Dendritic cell treated with granulocyte-macrophage colony-stimulating factor and Interleukin-4, amounts not matched to agents 40 ng/mL and 50 ng/mL, for 4 days (primary cell): ENCODE measurements around the gene SLX9.
"Not testable (repeated sequence)": the region's sequence is repeated elsewhere in the genome, so short reads cannot be mapped to it uniquely, and the experiment has no call there.

Experiments
- H3K27ac Mint-ChIP-seq: one replicate; pipeline ENCODE4 v1.8.0; 2022; ENCODE audit warnings: mild to moderate bottlenecking, mixed read lengths
- H3K27me3 Mint-ChIP-seq: one replicate; pipeline ENCODE4 v1.8.0; 2022; ENCODE audit warnings: mild to moderate bottlenecking, mixed read lengths
- H3K36me3 Mint-ChIP-seq: one replicate; pipeline ENCODE4 v1.8.0; 2022; ENCODE audit warnings: low read depth, mixed read lengths
- H3K4me1 Mint-ChIP-seq: one replicate; pipeline ENCODE4 v1.8.0; 2022; ENCODE audit warnings: low read depth, mixed read lengths
- H3K4me3 Mint-ChIP-seq: one replicate; pipeline ENCODE4 v1.8.0; 2022; ENCODE audit warnings: mild to moderate bottlenecking, moderate library complexity, mixed read lengths
- H3K9me3 Mint-ChIP-seq: one replicate; pipeline ENCODE4 v1.8.0; 2022; ENCODE audit warnings: mixed read lengths
- intact Hi-C: fragments of 100-400 bp; cut with micrococcal nuclease; formaldehyde crosslinking; loops from one replicate; pipeline ENCODE4 v1.15.0; 2022

The SLX9 gene

DNA sequence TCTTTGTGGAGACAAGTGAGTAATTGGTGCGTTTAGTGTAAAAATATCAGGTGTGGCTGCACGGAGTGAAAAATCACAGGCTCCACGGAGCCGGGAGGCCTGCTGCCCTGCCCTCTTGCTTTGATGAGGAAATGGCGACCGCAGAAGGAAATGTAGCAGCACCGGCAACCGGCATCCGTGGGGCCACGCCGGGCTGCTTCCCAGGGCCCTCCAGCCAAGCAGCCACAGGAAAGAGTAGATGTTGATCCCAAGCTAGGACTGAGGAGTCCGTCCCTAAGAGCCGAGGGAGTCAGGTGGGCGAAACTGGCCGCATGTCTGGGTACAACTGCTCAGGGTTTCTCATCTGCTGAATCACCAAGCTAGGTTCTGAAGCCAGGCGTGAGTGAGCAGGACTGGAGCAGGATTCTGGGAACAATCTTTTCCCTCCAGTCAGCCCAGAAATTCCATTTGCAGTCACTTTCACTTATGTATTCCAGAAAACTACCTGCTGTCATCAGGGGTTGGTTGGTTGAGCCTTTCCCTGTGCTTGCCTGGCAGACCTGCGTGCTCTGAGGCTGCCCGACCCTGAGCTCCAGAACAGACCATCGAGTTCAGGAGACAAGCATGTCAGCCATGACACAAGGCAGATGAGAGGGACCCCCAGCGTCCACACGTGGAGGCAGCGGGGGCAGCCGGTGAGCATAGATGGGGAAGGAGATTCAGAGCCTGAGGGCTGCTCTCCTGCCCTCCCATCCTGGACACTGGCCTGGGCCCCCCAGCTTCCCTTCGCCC lies 13.3 kb upstream of the SLX9 start:
- no peaks in the 10 kb centered on the region for H3K27me3 Mint-ChIP-seq
- intact Hi-C loops, result loop anchor here (5.0 kb wide), 2 partner anchors 44 to 124 kb away; partner anchors contain the start of gene UBE2G2
- H3K36me3 Mint-ChIP-seq, result peaks cover 10% of the 10 kb centered on the region
- peak overlapping the region; percentile 80 for H3K4me3 Mint-ChIP-seq
- peaks cover 94% of the 10 kb centered on the region for H3K4me1 Mint-ChIP-seq
- peak overlapping the region; percentile 86 for H3K27ac Mint-ChIP-seq
- no peaks in the 10 kb centered on the region for H3K9me3 Mint-ChIP-seq

DNA sequence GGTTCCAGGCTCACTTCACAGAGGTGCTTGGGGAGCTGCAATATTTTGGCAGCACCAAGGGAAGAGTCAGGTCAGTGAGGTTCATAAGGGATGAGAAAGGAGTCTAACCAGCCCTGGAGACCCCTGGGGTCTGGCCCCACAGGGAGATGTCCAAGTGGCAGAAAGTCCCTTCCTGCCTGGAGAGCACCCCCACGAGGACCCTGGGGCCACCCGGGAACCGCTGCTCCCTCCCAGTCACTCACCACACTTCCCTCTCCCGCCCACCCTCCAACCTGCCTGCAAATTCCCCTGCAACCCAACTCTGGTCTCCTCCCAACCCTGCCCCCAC lies 12.6 kb upstream of the SLX9 start:
- Mint-ChIP-seq H3K36me3 (peaks cover 9% of the 10 kb centered on the region), H3K9me3 (no peaks in the 10 kb centered on the region), H3K27ac (peak overlapping the region; percentile 86), H3K4me1 (peaks cover 87% of the 10 kb centered on the region), H3K27me3 (no peaks in the 10 kb centered on the region), H3K4me3 (peak overlapping the region; percentile 80)
- intact Hi-C loops, result loop anchor here (5.0 kb wide), 2 partner anchors 45 to 125 kb away; partner anchors contain the start of gene UBE2G2

GRCh38 chr21:44927587-44928461 lies 12.0 kb upstream of the SLX9 start:
- H3K27me3 Mint-ChIP-seq, result no peaks in the 10 kb centered on the region
- peaks cover 9% of the 10 kb centered on the region for H3K36me3 Mint-ChIP-seq
- H3K27ac Mint-ChIP-seq, result peak overlapping the region; percentile 86
- H3K4me3 Mint-ChIP-seq, result peak overlapping the region; percentile 80
- H3K4me1 Mint-ChIP-seq, result peaks cover 83% of the 10 kb centered on the region
- no peaks in the 10 kb centered on the region for H3K9me3 Mint-ChIP-seq
- intact Hi-C loops, result loop anchor here (5.0 kb wide), 2 partner anchors 46 to 126 kb away; partner anchors contain the start of gene UBE2G2

DNA sequence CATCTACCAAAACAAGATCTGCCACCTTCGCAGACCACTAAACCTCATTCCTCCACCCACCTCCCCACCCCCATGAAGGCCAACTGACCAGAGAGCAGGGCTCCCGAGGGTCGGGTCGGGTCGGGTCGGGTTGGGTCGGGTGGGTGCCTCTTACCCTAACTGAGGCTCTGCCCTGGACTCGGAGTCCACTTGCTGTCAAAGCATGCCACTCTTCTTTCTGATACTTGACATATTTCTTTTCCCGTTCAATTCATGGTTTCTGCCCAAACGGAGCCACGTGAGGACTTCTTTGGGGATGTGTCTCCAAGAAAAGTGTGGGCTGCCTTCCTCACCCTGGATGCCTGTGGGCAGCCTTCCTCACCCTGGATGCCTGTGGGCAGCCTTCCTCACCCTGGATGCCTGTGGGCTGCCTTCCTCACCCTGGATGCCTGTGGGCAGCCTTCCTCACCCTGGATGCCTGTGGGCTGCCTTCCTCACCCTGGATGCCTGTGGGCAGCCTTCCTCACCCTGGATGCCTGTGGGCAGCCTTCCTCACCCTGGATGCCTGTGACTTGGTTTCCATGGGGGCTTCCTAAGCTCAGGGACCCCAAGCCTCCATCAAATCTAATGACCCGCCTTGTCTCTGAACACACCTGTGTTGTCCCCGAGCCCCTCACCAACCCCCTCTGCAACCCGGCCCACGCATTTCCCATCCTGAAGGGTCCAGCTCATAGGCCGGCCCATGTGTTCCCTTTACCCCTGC lies 11.2 kb upstream of the SLX9 start:
- H3K27me3 Mint-ChIP-seq, H3K9me3 Mint-ChIP-seq, H3K36me3 Mint-ChIP-seq: not testable (repeated sequence)
- peaks cover 85% of the 10 kb centered on the region for H3K4me1 Mint-ChIP-seq
- intact Hi-C loops, result loop anchor here (5.0 kb wide), 2 partner anchors 46 to 126 kb away; partner anchors contain the start of gene UBE2G2
- peak overlapping the region; percentile 80 for H3K4me3 Mint-ChIP-seq
- H3K27ac Mint-ChIP-seq, result peak overlapping the region; percentile 86

DNA sequence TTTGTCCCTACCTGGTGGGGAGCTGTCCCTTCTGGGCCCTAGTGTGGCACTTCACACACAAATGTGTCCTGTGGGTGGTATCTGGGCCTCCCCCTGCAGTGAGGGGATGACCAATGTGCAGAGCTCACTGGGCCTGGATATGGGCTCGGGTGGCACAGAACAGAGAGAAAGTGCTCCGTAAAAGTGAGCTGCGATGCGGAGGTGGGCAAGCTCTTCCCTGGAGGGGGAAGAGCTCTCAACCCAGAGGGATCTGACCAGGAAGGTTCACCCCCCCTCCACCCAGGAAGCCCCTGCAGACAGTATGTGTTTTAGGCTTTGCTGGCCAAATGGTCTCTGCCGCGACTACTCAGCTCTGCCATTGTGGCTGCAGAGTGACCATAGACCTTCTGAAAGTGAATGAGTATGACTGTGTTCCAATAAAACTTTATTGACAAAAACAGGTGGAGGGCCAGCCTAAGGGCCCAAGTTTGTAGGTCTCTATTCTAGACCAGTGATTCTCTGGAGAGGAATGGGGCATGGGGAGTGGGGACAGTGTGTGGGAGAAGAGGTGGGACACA lies 10.5 kb upstream of the SLX9 start:
- H3K4me1 Mint-ChIP-seq, result peaks cover 85% of the 10 kb centered on the region
- peaks cover 13% of the 10 kb centered on the region for H3K36me3 Mint-ChIP-seq

DNA sequence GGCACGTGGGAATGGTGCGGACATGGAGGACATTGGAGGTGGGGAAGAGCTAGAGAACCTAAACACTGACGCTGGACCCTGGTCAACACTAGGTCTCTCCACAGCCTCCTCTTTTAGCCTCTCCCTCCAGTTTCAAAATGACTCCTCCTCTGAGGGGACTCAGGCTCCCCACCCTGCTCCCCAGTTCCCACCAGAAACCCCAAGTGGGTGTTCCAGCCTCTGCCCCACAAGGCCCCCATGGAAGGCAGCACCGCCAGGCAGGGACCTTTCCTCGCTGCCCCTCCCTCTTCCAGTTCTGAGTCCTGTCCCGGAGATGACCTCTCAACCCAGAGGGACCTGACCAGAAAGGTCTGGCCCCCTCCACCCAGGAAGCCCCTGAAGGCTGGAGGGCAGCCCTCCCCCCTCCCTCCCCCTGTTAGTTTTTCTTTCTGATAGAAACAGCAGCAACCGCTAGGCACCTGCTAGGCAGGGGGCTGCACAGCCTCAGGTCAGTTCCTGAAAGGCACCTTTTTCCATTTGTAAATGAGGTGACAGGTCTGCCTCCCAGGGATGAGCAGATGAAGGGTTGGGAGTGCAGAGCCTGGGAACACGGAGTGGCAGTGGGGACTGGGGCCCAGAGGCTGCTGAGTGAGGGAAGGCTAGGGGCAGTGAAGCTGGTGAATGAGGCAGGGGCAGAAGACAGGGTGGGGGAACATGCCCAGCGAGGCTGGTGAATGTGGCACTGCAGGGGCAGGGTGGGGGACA lies 9.9 kb upstream of the SLX9 start:
- intact Hi-C loops, result loop anchor here (5.0 kb wide), 3 partner anchors 33 to 128 kb away; partner anchors contain the start of gene UBE2G2
- H3K9me3 Mint-ChIP-seq, result no peaks in the 10 kb centered on the region
- peak overlapping the region; percentile 53 for H3K4me3 Mint-ChIP-seq
- peaks cover 19% of the 10 kb centered on the region for H3K36me3 Mint-ChIP-seq
- H3K4me1 Mint-ChIP-seq, result peaks cover 85% of the 10 kb centered on the region
- H3K27me3 Mint-ChIP-seq, result no peaks in the 10 kb centered on the region
- H3K27ac Mint-ChIP-seq, result peak overlapping the region; percentile 86

More for the DNA sequence above, 10.5 kb upstream of the SLX9 start:
- Mint-ChIP-seq H3K27ac (peak overlapping the region; percentile 86), H3K27me3 (no peaks in the 10 kb centered on the region), H3K4me3 (peak overlapping the region; percentile 68), H3K9me3 (no peaks in the 10 kb centered on the region)
- intact Hi-C loops, result loop anchor here (5.0 kb wide), 2 partner anchors 47 to 127 kb away; partner anchors contain the start of gene UBE2G2

GRCh38 chr21:44930543-44930981 lies 9.3 kb upstream of the SLX9 start:
- peaks cover 20% of the 10 kb centered on the region for H3K36me3 Mint-ChIP-seq
- H3K4me3 Mint-ChIP-seq, result peak overlapping the region; percentile 69
- intact Hi-C loops, result loop anchor here (5.0 kb wide), 1 partner anchor 33 kb away; no protein-coding TSS in a partner anchor
- peaks cover 81% of the 10 kb centered on the region for H3K4me1 Mint-ChIP-seq
- no peaks in the 10 kb centered on the region for H3K9me3 Mint-ChIP-seq
- peak overlapping the region; percentile 86 for H3K27ac Mint-ChIP-seq
- no peaks in the 10 kb centered on the region for H3K27me3 Mint-ChIP-seq

GRCh38 chr21:44931137-44931500 lies 8.7 kb upstream of the SLX9 start:
- peaks cover 20% of the 10 kb centered on the region for H3K36me3 Mint-ChIP-seq
- intact Hi-C loops, result loop anchor here (5.0 kb wide), 1 partner anchor 34 kb away; no protein-coding TSS in a partner anchor
- H3K27ac Mint-ChIP-seq, result peak overlapping the region; percentile 86
- H3K4me1 Mint-ChIP-seq, result peaks cover 81% of the 10 kb centered on the region
- no peaks in the 10 kb centered on the region for H3K9me3 Mint-ChIP-seq
- no peaks in the 10 kb centered on the region for H3K27me3 Mint-ChIP-seq
- H3K4me3 Mint-ChIP-seq, result peak overlapping the region; percentile 69

DNA sequence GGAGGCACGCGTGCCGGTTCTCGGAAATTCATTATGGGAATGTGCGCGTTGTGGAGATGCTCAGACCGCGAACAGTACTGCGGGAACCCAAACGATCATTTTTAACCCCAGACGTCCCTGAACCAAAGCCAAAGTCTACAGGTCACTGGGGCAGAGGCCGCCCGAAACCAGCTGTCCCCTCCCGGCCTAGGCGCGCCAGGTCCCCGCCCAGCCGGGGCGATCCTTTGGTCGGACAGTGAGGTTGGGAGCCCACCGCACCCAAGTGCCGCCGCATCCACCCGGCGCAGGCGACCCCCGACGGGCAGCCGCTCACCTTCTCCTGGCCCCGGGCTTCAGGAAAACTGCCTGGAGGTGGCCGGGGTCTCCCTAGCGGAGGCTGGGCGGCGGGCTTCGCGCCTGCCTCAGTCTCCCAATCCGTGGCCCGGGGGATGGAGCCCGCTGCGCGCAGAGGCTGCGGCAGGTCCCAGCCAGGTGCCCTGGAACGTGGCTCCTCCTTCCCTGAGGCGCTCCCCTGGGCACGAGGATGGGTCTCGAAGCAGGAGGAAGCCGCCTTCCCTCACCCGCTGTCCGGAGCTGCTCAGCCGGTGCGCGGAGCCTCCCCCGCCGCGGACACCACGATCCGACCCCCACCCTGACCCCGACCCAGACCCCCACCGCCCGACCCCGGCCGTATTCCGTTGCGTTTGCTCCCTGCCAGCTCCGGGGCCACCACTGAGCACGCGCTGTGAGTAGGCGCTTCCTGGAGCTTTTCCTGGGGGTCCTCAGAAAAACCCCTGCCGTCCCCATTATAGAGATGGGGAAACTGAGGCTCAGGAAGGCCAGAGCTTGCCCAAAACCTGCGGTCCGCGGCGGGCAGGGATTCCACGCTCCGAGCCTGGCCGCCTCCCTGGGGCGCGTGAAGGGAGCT lies 8.1 kb upstream of the SLX9 start:
- no peaks in the 10 kb centered on the region for H3K27me3 Mint-ChIP-seq
- intact Hi-C loops, result loop anchor here (5.0 kb wide), 1 partner anchor 34 kb away; no protein-coding TSS in a partner anchor
- H3K9me3 Mint-ChIP-seq, result no peaks in the 10 kb centered on the region

GRCh38 chr21:44932408-44933181 lies 7.2 kb upstream of the SLX9 start:
- intact Hi-C loops, result loop anchor here (5.0 kb wide), 1 partner anchor 35 kb away; no protein-coding TSS in a partner anchor
- H3K4me3 Mint-ChIP-seq, result peak overlapping the region; percentile 69
- no peaks in the 10 kb centered on the region for H3K9me3 Mint-ChIP-seq
- peaks cover 69% of the 10 kb centered on the region for H3K4me1 Mint-ChIP-seq
- H3K27me3 Mint-ChIP-seq, result no peaks in the 10 kb centered on the region
- peak overlapping the region; percentile 86 for H3K27ac Mint-ChIP-seq
- H3K36me3 Mint-ChIP-seq, result peaks cover 20% of the 10 kb centered on the region

More for the DNA sequence above, 8.1 kb upstream of the SLX9 start:
- Mint-ChIP-seq H3K4me1 (peaks cover 78% of the 10 kb centered on the region), H3K27ac (peak overlapping the region; percentile 86), H3K4me3 (peak overlapping the region; percentile 69), H3K36me3 (peaks cover 20% of the 10 kb centered on the region)

DNA sequence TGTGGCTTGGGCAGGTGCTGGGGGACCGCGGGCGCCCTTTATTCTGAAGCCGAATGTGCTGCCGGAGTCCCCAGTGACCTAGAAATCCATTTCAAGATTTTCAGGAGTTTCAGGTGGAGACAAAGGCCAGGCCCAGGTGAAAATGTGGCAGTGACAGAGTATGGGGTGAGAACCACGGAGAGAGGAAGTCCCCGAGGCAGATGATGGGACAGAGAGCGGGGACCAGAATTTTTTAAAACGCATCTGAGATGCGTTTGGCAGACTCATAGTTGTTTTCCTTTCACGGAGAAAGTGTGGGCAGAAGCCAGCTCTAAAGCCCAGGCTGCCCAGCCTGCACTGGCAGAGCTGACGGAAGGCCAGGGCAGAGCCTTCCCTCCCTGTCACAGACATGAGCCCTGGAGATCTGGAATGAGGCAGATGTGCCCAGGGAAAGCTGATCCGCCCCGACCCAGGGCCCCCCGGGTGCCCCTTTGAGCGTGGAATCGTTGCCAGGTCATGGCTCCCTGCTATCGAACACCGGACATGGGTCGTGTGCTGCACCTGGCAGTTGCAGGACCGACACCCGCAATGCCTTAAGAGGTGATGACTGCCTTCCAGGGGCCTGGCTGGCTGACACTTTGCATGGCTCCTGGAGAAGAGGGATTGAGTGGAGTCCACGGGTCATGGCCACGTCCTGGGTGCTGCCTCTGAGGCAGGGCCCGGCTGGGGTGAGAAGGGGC lies 6.5 kb upstream of the SLX9 start:
- peak overlapping the region; percentile 72 for H3K27ac Mint-ChIP-seq
- no peaks in the 10 kb centered on the region for H3K27me3 Mint-ChIP-seq
- H3K36me3 Mint-ChIP-seq, result peaks cover 20% of the 10 kb centered on the region
- H3K9me3 Mint-ChIP-seq, result no peaks in the 10 kb centered on the region
- peak overlapping the region; percentile 69 for H3K4me3 Mint-ChIP-seq
- H3K4me1 Mint-ChIP-seq, result peaks cover 62% of the 10 kb centered on the region
- intact Hi-C loops, result loop anchor here (5.0 kb wide), 1 partner anchor 36 kb away; no protein-coding TSS in a partner anchor
